Activated T-cell treated with anti-CD3 and anti-CD28 coated beads, Interleukin-2, amount 50 U/mL, for 4 hours (primary cell): ENCODE data around the gene ZC3H10. TPM values are rescaled to one million over a fixed set of nuclear protein-coding genes. Genes with fewer than 3 reads are reported as not detected.

ENCODE experiments used
- ATAC-seq, 2 donors: fragments of 200-7000 bp; cut with Tn5 transposase; one replicate each; pipeline ENCODE4 v1.10.0; 2021
- DNase-seq: peaks from one replicate; pipeline ENCODE4 v3.0.0-alpha.2; 2020
- H3K27me3 Mint-ChIP-seq: one replicate; pipeline ENCODE4 v1.8.0; 2021; ENCODE audit warnings: low read depth, mixed read lengths
- H3K36me3 Mint-ChIP-seq: one replicate; pipeline ENCODE4 v1.8.0; 2022; ENCODE audit warnings: mixed read lengths; ENCODE audit not compliant: insufficient read depth
- H3K4me1 Mint-ChIP-seq: one replicate; pipeline ENCODE4 v1.8.0; 2021; ENCODE audit warnings: low read depth, mixed read lengths
- H3K4me3 Mint-ChIP-seq: one replicate; pipeline ENCODE4 v1.8.0; 2021; ENCODE audit warnings: mild to moderate bottlenecking, moderate library complexity, mixed read lengths
- H3K9me3 Mint-ChIP-seq: one replicate; pipeline ENCODE4 v1.8.0; 2021; ENCODE audit warnings: mixed read lengths
- total RNA-seq, 3 donors: library from RNA; stranded (reverse); gene quantifications; one replicate each; pipeline ENCODE4 v1.2.1, GENCODE V29; 2021

The ZC3H10 gene
- total RNA-seq, 3 donors from 2014 or later = 7.4 to 8.3 (median 8.2) TPM

DNA sequence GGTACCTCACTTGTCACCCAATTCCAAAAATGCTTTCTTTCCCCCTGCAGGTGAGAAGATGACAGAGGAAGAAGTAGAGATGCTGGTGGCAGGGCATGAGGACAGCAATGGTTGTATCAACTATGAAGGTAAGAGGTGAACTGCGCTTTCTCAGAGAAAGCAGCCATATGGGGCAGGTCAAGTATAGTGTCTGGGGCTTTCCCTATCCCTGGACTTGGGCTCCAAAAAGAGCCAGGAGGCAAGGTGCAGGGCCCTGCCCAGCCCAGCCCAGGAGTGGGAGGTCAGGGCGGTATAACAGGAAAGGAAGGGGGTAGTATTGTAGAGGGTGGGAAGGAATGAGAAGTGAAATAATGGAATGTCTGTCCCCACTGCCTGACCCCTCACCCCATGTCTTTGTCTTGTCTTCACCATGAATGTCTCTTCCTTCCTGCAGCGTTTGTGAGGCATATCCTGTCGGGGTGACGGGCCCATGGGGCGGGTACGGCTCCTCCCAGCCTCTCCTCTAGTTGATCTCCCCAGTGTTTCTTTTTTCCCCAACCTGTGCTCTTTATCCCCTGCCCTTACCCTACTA is 42.2 kb downstream of the ZC3H10 start:
- DNase-seq (peak; percentile 58), ATAC-seq (peak; percentile 47 to 52)
- H3K9me3 Mint-ChIP-seq = no peaks in the 10 kb centered on the region
- peak overlapping the region; percentile 95 for H3K4me3 Mint-ChIP-seq
- no peaks in the 10 kb centered on the region for H3K27me3 Mint-ChIP-seq
- peaks cover 39% of the 10 kb centered on the region for H3K36me3 Mint-ChIP-seq
- peaks cover 35% of the 10 kb centered on the region for H3K4me1 Mint-ChIP-seq

DNA sequence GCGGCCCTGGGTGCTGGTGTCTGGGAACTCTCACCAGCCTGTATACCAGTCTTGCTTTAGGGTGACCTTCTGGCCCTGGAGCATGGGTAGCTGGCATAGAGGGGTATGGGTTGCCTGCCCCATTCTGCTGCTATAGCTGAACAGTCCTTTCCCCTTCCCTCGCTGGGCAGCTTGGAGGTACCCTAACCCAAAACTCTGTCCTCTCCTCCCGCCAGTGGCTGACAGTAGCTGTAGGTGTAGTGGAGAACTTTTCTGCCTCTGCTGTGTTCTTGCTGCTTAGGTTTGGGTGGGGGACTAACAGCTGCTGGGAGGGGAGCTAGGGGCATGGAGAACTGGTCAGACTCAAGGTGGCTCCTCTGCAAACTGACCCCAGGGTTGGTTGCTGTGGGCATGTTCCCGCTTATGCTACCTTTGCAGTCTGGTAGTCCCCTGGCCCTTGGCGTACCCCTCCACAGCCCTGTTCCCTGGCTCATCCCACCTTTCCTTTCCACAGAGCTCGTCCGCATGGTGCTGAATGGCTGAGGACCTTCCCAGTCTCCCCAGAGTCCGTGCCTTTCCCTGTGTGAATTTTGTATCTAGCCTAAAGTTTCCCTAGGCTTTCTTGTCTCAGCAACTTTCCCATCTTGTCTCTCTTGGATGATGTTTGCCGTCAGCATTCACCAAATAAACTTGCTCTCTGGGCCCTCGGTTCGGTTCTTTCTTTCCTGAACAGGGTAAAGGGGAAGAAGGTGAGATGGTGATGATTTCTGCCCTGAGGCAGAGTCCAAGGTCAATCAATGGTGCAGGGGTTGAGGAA is 43.0 kb downstream of the ZC3H10 start:
- peaks cover 35% of the 10 kb centered on the region for H3K4me1 Mint-ChIP-seq
- ATAC-seq (no peak), DNase-seq (no peak)
- H3K4me3 Mint-ChIP-seq = peak overlapping the region; percentile 95
- no peaks in the 10 kb centered on the region for H3K27me3 Mint-ChIP-seq
- no peaks in the 10 kb centered on the region for H3K9me3 Mint-ChIP-seq
- H3K36me3 Mint-ChIP-seq = peaks cover 38% of the 10 kb centered on the region

DNA sequence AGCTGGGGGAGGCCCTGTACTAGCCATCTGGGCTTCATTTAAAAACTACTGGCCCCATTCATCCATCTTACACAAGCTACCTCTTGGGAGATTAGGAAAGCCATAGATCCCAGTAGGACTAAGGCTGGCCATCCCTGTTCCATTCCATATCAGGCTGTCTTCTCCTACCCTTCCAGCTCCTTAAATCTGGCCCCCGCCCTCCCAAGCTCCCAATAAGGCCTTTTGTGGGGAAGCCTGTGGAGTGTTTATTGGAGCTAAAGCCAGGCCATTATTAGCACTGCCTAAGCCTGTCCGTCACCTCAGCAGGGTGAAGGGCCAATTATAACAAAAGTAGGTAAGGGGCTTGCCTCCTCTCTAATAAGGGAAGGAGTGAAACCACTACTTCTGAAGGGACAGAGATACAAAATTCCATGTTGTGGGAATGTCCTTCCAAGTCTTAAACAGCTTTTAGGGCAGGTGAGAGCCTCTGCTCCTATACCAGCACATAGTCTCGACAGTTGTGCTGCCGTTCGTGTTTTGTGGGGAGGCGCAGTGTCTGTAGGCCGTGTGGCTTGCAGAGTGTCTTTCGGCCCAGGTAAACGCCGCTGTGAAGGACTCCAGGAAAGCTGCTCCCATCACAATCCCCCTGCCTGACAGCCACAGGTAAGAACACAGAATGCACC is 43.8 kb downstream of the ZC3H10 start:
- Mint-ChIP-seq H3K4me3 (peak overlapping the region; percentile 95), H3K4me1 (peaks cover 35% of the 10 kb centered on the region), H3K36me3 (peaks cover 38% of the 10 kb centered on the region), H3K9me3 (no peaks in the 10 kb centered on the region), H3K27me3 (no peaks in the 10 kb centered on the region)
- DNase-seq = no peak
- ATAC-seq = no peak

DNA sequence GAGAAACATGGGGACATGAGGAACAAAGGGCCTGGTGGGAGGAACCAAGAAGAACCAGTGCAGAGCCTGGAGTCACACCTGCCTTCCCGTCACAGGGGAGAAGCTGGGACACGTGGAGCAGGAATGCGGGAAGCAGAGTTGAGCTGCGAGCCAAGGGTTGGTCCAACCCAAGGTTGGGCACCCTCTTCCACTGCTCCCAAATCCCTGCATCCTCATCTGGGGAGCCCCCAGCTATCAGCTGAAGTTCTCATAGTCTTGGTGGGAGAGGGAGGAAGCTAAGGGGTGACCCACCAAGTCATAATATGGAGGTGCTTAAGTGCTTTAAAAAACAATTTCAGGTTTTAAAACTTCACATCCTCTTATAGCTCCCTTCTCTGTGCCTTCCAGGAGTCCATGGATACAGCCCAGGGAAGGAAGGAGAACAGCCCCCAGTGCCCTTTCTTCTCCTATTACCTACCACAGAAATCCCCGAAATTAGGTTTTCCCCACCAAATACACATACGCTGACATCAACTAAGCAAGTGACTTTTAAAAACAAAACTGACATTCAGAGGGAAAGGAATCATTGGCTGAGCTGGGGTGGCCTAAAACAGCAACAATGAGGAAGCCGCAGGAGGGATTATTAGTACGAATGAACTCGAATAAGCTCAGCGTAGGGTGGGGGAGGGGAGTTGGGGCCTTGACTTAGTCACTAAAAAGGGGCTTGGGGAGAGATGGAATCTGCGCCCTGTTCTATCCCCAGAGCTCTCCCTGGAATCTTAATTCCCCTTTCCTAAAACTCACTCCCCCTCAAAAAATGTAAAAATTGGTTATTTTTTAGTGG is 44.6 kb downstream of the ZC3H10 start:
- Mint-ChIP-seq H3K4me3 (no peak overlapping the region), H3K4me1 (peaks cover 28% of the 10 kb centered on the region), H3K36me3 (peaks cover 42% of the 10 kb centered on the region), H3K9me3 (no peaks in the 10 kb centered on the region), H3K27me3 (no peaks in the 10 kb centered on the region)
- ATAC-seq (no peak), DNase-seq (no peak)

DNA sequence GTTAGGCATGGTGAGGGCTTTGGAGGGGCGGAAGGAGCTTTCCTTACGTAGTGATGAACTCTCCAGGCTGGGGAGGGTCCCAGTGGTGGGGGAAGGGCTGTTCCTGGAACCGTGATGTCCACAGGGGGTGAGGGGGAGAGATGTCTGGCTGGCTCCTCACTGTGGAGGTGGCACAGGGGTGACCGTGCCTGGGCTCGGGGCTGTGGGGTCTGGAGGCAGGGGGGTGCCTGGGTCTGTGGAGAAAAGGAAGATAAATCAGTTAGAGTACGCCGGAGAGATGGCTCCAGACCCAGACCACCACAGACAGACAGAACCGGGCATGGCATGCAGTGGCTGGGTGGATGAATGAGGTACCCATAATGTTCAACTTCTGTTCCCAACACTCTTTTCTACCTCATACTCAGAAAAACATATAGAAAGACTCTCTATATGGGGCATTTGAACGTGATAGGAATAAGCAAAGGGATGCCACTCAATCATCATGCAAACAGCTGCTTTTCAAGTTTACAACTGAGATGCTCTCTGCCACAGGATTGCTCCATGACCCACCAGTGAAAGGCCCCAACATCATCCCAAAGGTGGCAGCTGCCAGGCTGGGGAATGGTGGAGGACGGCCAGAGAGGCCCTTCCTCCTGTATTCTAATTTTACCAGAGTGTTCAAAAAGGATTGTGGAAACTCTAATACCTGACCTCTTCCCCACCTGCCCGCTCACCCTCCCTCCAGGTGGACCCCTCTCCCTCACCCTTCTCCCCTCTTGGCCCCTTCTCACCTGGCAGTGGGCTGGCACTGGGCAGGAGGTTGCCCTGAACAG is 45.7 kb downstream of the ZC3H10 start:
- Mint-ChIP-seq H3K9me3 (no peaks in the 10 kb centered on the region), H3K36me3 (peaks cover 46% of the 10 kb centered on the region), H3K4me3 (no peak overlapping the region), H3K4me1 (peaks cover 28% of the 10 kb centered on the region), H3K27me3 (no peaks in the 10 kb centered on the region)
- DNase-seq (no peak), ATAC-seq (no peak)

DNA sequence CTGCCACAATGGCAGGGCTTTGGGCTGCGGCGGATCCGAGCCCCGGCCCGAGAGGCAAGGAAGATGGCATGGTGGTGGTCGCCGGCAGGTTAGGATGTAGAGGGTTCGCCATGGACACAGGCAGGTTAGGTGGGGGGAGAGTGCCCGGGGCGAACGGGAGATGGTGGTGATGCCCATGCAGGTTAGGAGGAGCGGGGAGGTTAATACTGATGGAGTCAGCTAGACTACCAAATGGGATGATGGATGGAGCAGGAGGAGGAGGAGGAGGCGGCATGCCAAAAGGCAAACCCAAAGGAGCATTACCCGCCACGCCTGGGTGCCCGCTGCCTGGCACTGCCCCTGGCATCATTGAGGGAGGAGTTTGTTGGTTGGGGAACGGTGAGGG is 46.3 kb downstream of the ZC3H10 start:
- Mint-ChIP-seq H3K27me3 (no peaks in the 10 kb centered on the region), H3K36me3 (peaks cover 41% of the 10 kb centered on the region), H3K4me3 (no peak overlapping the region), H3K9me3 (no peaks in the 10 kb centered on the region), H3K4me1 (peaks cover 23% of the 10 kb centered on the region)
- ATAC-seq (no peak), DNase-seq (no peak)

DNA sequence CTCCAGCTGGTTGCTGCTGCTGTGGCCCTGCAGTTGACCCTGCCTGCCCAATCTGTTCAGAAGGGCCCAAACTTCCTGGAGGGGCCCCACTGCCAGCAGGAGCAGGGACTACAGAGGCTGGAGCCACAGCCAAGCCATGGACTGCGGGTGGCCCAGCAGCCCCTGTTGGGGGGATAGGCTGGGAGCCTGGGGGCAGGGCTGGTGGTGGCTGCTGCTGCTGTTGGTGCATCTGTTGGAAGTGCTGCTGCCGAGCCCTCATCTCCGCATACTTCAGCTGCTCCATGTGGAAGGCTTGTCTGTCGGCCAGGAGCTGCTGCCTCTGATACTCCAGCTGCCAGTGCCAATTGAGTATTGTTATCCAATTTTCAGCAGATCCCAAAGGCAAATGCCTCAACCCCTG is 47.3 kb downstream of the ZC3H10 start:
- Mint-ChIP-seq H3K4me3 (no peak overlapping the region), H3K9me3 (no peaks in the 10 kb centered on the region), H3K4me1 (peaks cover 14% of the 10 kb centered on the region), H3K27me3 (no peaks in the 10 kb centered on the region), H3K36me3 (peaks cover 42% of the 10 kb centered on the region)
- no peak for DNase-seq
- no peak for ATAC-seq

DNA sequence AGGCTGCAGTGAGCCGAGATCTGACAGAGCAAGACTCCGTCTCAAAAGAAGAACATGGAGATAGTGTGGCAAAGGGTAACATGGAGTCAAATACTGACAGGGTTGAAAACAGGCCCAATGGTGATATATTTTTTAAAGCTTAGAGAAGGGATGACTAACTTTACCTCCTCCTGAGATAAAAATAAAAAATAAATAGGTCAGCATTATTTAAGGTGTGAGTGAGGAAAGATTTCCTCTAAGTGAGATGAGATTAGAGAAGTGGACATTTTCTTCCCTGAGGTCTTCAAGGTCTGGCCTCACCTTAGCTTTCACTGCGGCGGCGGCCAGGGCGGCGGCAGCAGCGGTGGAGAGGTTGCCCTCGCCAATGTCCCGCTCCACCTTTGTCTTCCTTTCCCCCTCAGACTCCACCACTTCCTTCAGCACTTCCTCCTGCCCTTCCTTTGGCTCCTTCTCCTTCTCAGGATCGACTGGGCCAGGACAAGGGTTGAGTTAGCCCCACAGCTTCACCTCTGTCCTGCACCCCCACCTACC is 51.2 kb downstream of the ZC3H10 start:
- H3K27me3 Mint-ChIP-seq = no peaks in the 10 kb centered on the region
- peaks cover 31% of the 10 kb centered on the region for H3K36me3 Mint-ChIP-seq
- no peak for DNase-seq
- H3K4me1 Mint-ChIP-seq = no peaks in the 10 kb centered on the region
- no peak for ATAC-seq
- no peak overlapping the region for H3K4me3 Mint-ChIP-seq
- no peaks in the 10 kb centered on the region for H3K9me3 Mint-ChIP-seq

DNA sequence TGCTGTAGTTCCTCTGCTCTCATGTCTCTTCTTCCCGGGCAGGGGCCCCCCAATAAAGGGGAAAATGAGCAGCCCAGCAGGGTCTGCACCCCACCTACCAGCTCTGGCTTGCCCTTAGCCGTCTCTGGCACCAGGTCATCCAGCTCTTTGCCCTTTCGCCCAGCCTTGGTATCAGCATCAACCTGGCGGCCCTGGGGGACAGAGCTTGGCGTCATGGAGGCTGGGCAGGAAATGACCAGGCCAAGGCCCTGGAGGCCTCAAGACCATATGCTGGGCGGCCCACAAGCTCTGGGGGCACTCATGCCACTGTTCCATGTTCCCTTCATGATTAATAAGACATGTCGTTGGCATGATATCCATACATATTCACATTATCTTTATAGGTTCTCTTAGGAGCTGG is 54.8 kb downstream of the ZC3H10 start:
- H3K4me3 Mint-ChIP-seq = no peak overlapping the region
- DNase-seq = no peak

More for the DNA sequence above, 54.8 kb downstream of the ZC3H10 start:
- Mint-ChIP-seq H3K27me3 (no peaks in the 10 kb centered on the region), H3K9me3 (no peaks in the 10 kb centered on the region), H3K4me1 (no peaks in the 10 kb centered on the region), H3K36me3 (peaks cover 37% of the 10 kb centered on the region)
- ATAC-seq = no peak

Other genes starting within 250 kb of the ZC3H10 start
- gene PYM1, start 190.4 kb upstream of the ZC3H10 start, total RNA-seq = 10 to 100 TPM; 24.9 to 30.0 (median 28.4) TPM
- 100 to 1,000 TPM; 132 to 164 (median 153) TPM for gene DGKA, start 187.1 kb upstream of the ZC3H10 start, total RNA-seq
- under 1 TPM in 2 of 3 donors, not detected in 1; 0.13 to 0.41 TPM for gene PMEL, start 152.2 kb upstream of the ZC3H10 start, total RNA-seq
- 10 to 100 TPM; 65.4 to 80.1 (median 74.1) TPM for gene CDK2, start 151.4 kb upstream of the ZC3H10 start, total RNA-seq
- gene RAB5B, start 144.2 kb upstream of the ZC3H10 start, total RNA-seq = 10 to 100 TPM; 18.5 to 27.5 (median 22.6) TPM
- 1 to 10 TPM in 2 of 3 donors, under 1 TPM in 1; 0.68 to 1.3 (median 1.2) TPM for gene SUOX, start 121.0 kb upstream of the ZC3H10 start, total RNA-seq
- 10 to 100 TPM in 2 of 3 donors, 1 to 10 TPM in 1; 9.4 to 14.6 (median 10.5) TPM for gene IKZF4, start 97.2 kb upstream of the ZC3H10 start, total RNA-seq
- 100 to 1,000 TPM in 2 of 3 donors, 10 to 100 TPM in 1; 73.1 to 118 (median 110) TPM for gene RPS26, start 76.3 kb upstream of the ZC3H10 start, total RNA-seq
- gene ERBB3, start 38.1 kb upstream of the ZC3H10 start, total RNA-seq = 1 to 10 TPM in 1 of 3 donors, under 1 TPM in 2; 0.48 to 1.6 (median 0.63) TPM
- 100 to 1,000 TPM; 538 to 590 (median 573) TPM for gene PA2G4, start 13.7 kb upstream of the ZC3H10 start, total RNA-seq
- gene RPL41, start 1.6 kb upstream of the ZC3H10 start, total RNA-seq = 1,000 to 10,000 TPM; 3,827 to 4,080 (median 3,837) TPM
- gene ESYT1, start 10.0 kb downstream of the ZC3H10 start, total RNA-seq = 100 to 1,000 TPM in 2 of 3 donors, 10 to 100 TPM in 1; 95.9 to 113 (median 106) TPM
- 10 to 100 TPM; 30.3 to 34.5 (median 30.8) TPM for gene MYL6B, start 34.3 kb downstream of the ZC3H10 start, total RNA-seq
- gene MYL6, start 40.1 kb downstream of the ZC3H10 start, total RNA-seq = 100 to 1,000 TPM; 684 to 725 (median 686) TPM
- gene SMARCC2, start 71.2 kb downstream of the ZC3H10 start, total RNA-seq = 10 to 100 TPM; 85.7 to 92.9 (median 86.4) TPM
- gene RNF41, start 103.7 kb downstream of the ZC3H10 start, total RNA-seq = 10 to 100 TPM; 39.3 to 45.6 (median 40.1) TPM
- 100 to 1,000 TPM in 1 of 3 donors, 10 to 100 TPM in 2; 92.7 to 103 (median 98.9) TPM for gene NABP2, start 106.1 kb downstream of the ZC3H10 start, total RNA-seq
- under 1 TPM; 0.53 to 0.84 (median 0.79) TPM for gene SLC39A5, start 111.8 kb downstream of the ZC3H10 start, total RNA-seq
- 10 to 100 TPM; 60.8 to 70.3 (median 67.5) TPM for gene ANKRD52, start 140.1 kb downstream of the ZC3H10 start, total RNA-seq
- 10 to 100 TPM; 11.1 to 13.7 (median 11.5) TPM for gene COQ10A, start 148.7 kb downstream of the ZC3H10 start, total RNA-seq
- 100 to 1,000 TPM; 344 to 373 (median 354) TPM for gene CS, start 182.1 kb downstream of the ZC3H10 start, total RNA-seq
- gene CNPY2, start 197.7 kb downstream of the ZC3H10 start, total RNA-seq = 100 to 1,000 TPM; 162 to 178 (median 174) TPM
- 10 to 100 TPM; 16.4 to 20.3 (median 17.3) TPM for gene PAN2, start 215.7 kb downstream of the ZC3H10 start, total RNA-seq
- 10 to 100 TPM; 19.8 to 35.1 (median 26.4) TPM for gene IL23A, start 220.6 kb downstream of the ZC3H10 start, total RNA-seq
- 10 to 100 TPM; 35.8 to 55.5 (median 50.4) TPM for gene STAT2, start 241.8 kb downstream of the ZC3H10 start, total RNA-seq
- gene APOF, start 244.6 kb downstream of the ZC3H10 start, total RNA-seq = under 1 TPM in 1 of 3 donors, not detected in 2; 0.16 TPM